IPS-NIHi11 (cell line): ENCODE data around the gene ZFAND6.
A peak's percentile ranks its signal among the peaks of the same experiment; 100 is the strongest.

Source experiments
- DNase-seq: peaks from one replicate; pipeline ENCODE4 v3.0.0; 2012; ENCODE audit warnings: mixed read lengths, low spot score

Gene ZFAND6

GRCh38 chr15:80052597-80053304, 6.7 kb upstream of the ZFAND6 start:
- no peak for DNase-seq

GRCh38 chr15:80055933-80056332, 3.5 kb upstream of the ZFAND6 start:
- DNase-seq: no peak

DNA sequence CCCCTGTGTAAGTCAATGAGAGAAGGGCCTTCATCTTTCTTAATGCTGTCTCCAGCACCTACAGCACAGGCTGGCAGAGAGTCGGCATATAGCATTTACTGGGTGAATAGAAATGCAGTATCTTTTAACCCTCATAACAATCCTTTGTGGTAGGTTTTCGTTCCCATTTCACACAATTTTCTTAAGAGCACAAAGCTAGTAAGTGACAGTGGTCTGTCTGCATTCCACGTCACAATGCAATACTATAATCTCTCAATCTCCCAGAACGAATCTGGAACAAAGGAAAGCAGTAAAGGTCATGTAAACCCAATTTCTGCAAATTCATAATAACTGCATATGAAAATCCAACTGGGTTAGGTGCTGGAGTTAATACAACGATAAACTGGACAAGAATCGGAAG, 1.4 kb upstream of the ZFAND6 start:
- no peak for DNase-seq

- peak; percentile 87 for DNase-seq
Measured at GRCh38 chr15:80059786-80060355, 395 bp downstream of the ZFAND6 start.

- no peak for DNase-seq
Measured at GRCh38 chr15:80060356-80061006, 1.0 kb downstream of the ZFAND6 start.

DNA sequence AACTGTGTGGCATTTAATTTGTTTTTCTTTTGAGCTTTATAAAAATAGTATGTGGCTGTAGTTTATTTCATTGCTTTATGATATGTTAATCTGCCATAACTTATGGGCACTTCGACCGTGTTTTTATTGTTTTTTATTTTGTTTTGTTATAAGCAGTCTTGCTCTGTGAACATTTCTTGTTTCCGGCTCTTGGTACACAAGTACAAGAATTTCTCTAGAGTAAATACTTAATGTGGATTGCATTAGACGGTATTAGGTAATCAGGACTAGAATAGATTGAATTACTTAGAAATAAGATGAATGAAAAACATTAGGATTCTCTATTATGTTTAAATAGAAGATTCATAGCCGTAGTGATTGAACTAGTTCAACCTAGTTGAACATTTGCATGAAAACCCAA, 2.1 kb downstream of the ZFAND6 start:
- no peak for DNase-seq

DNA sequence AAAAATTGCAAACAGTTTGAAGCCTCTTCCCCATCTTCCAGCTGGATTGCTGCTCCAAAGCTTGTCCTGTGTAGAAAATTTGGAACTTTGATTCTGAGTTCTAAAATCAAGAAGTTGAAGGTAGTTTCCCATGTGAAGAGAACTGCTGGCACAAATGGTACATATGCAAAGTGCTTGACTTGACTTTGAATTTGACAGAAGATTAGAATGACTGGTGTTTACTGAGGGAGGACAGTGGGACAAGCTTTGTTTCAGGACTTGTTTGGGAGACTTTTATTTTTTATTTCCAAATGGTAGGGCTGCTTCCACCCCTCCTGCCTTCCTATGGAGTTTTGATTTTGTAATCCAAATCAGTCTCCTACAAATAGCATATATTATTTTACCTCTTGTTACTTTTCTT, 7.4 kb downstream of the ZFAND6 start:
- DNase-seq: no peak

DNA sequence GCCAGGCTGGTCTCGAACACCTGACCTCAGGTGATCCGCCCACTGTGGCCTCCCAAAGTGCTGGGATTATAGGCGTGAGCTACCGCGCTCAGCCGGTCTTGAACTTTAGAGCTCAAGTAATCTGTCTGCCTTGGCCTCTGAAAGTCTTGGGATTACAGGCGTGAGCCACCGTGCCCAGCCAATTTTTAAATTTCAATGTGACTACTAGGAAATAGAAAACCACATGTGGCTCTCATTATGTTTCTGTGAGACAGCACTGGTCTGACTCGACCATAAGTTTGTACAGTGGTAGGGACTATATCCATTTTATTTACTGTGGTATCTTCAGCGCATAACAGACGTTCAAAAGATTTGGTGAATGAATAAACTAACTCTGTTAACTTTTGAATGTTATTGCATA, 9.1 kb downstream of the ZFAND6 start:
- no peak for DNase-seq

DNA sequence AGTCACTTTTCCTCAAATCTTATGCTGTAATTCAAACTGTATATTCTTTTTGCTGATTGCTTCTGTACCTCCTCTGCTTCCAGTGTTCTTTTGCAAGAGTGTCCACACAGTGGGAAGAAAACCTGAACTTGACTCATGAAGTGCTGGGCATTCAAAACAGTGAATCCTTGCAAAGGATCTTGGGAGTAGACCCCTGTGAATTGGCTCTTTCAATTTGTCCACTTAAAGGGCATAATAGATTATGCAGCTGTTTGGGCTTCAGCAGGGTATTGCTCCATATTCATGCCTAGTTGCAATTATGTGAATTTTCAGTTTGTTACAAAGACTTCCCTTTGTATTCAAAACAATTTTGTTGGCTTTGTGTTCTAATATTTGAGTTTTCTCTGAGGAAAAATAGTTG, 11.4 kb downstream of the ZFAND6 start:
- DNase-seq: no peak

DNA sequence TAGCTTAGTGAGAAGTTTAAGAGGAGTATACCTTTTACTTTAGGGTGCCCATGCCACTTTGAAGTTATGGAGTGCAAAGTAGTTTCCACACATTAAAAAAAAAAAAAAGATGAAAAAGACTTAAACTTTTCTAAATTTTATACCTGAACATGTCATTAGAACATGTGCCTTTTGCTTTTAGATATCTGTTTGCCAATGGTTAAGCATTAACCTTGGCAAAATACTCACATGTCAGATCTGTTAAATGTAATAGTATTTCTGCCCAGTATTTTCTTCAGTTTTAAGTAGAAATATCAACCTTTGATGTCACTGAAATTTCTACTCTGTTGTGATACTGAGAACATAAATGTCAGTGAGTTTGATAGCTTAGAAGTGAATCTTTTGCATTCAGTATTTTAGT, 12.2 kb downstream of the ZFAND6 start:
- no peak for DNase-seq

DNA sequence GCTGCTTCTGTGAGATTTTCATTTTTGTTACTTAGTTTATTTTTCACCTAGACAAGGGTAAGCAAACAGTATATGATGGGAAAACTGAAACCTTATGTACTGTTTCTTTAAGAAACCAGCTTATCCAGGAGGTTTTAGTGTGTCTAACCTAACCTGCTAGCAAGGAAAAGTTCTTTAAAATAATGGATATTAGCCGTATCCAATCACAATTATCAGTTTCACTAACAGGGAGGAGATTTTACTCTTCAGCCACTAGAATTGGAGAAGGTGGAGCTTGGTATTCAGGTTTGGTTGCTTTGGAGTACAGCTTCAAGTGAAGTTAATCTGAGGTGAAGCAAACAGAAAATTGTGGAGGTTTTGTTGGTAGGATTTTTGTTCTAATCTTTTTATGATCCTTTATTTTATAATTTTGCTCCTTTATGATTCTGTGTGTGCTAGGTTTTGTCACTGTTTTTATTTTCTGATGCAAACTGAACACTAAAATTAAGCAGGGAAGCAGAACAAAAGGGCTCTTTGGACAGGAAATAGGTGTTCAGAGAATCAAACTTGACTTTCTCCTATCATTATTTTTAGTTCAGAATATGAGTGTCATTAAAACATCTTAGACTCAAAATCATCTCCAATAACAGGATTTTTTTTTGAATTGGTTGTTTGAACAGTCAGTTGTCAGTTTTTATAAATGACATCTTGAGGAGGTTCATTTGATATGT, 13.0 kb downstream of the ZFAND6 start:
- DNase-seq: peak; percentile 67

DNA sequence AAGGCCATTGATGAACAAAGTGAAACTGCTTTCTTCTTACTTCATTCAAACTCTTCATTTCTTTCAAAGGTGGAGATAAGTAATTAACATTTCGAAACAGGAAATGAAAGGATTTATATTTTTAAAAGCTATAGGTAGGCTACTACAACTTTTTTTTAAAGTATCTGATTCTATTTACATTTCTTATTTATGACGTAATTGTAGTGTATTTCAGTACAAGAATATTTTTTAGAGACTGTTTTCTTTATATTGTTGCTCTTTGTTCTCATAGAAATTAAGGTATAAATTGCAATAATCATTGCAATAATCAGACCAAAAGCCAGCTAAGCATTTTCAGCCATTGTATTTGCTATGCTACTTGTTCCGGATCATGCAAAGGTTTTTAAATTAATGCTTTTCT, 13.7 kb downstream of the ZFAND6 start:
- no peak for DNase-seq

DNA sequence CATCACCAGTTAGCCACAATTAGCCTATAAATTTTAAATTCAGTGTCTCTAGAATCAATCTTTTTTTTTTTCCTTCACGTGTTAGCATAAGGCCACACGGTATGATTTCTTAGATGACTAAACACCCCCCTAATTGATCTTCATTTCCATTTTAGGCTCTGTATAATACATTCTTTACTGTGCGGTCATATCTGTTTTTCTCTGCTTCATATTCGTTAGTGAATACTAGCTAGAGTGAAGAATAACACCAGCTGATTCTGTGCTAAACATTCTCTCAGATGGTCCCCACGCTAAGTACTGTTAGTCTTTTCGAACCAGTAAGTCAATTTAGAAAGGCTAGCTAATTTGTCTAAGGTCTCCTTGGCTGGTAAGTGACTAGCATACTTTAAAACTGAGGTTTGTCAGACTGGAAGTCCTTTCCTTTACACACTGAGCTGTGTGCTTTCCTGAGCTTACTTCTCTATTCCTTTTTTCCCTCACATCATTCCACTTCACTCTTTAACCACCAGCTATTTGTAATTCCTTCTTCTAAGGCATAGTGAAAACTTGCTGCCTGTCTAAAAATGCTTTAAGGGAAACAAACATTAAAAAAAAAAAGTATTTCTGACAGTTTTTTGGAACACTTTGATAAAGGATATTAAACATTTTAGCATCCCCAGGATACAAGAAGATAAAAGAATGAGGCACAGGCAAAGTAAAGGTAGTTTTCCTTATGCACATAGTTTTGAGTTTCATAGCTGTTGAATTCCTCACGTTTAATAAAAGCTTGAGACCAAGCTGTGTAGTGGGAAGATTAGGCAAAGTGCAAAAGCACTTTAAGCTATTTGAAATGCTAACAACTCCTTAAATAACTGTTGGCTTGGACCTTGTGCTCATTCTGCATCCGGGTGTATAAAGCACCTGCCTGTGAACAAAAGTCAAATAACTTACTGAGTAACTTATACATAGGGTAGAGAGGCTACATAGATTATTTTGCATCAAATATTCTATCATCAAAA, 17.1 kb downstream of the ZFAND6 start:
- DNase-seq: no peak

GRCh38 chr15:80081390-80081789, 21.9 kb downstream of the ZFAND6 start:
- no peak for DNase-seq

- DNase-seq: no peak
Measured at GRCh38 chr15:80087104-80087503, 27.6 kb downstream of the ZFAND6 start.

- no peak for DNase-seq
Measured at GRCh38 chr15:80090041-80090440, 30.6 kb downstream of the ZFAND6 start.

- no peak for DNase-seq
Measured at GRCh38 chr15:80090879-80091503, 31.5 kb downstream of the ZFAND6 start.

GRCh38 chr15:80093854-80094418, 34.5 kb downstream of the ZFAND6 start:
- peak; percentile 32 for DNase-seq

DNA sequence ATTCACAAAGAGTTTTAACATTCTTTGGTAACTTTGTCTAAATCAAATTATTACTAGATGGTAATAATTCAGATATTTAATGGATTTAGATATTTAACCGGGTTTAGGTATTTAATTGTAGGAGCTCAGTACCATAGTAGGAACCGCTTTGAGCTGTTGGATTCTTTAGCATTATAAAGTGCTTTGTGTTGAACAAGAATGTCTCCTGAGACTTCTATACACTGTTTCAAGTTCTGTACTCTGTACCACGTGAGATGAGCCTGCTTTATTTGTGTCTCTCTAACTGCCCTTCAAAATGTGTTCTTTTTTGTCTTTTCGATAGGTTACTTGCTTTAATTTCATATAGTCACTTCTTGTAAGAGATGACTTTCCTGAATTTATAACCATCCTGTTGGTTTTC, 36.0 kb downstream of the ZFAND6 start:
- DNase-seq: no peak

- no peak for DNase-seq
Measured at GRCh38 chr15:80095969-80096368, 36.5 kb downstream of the ZFAND6 start.

DNA sequence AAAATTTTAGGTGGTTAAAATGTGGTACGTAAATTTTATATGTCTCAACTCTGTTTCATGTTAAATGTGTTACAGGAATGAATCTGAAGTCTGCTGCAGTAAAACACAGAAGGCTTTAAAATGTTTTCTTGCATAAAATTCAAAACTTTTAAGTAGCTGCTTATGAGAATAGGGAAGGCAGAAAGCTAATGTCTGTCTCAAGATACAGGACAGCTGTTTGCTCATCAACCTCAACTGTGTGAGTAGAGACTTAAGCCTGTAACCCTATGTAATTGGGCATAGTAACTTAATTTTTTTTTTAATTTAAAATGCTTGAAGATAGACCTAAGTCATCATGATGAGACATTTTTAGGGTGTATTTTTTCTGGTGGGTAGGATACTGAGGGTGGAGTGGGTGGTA, 38.9 kb downstream of the ZFAND6 start:
- DNase-seq: no peak
